Endometrial microvascular endothelial cells (primary cell): ENCODE results near the gene PEPD. TPM values are rescaled to one million over a fixed set of nuclear protein-coding genes. Genes with fewer than 3 reads are reported as not detected.

ENCODE experiments used
- in situ Hi-C: cut with HindIII; loops from 2 replicates; pipeline ENCODE4 v1.10.0; 2017; ENCODE audit warnings: low sequenced_read_pairs, low pct_unique_long_range_greater_than_20kb; ENCODE audit errors: inconsistent ontology term
- total RNA-seq: library from RNA; depleted of rRNA; stranded (reverse); fragments of >200 nt; gene quantifications from one replicate; pipeline ENCODE4 v1.2.3, GENCODE V29; 2015; ENCODE audit errors: inconsistent ontology term

The PEPD gene
- total RNA-seq, 1 donor from 2014 or later, result 76.7 TPM

GRCh38 chr19:33447336-33448158 is 74.0 kb downstream of the PEPD start:
- in situ Hi-C loops, result no loop called here

GRCh38 chr19:33446330-33447293 is 75.0 kb downstream of the PEPD start:
- in situ Hi-C loops, result no loop called here

- in situ Hi-C loops, result no loop called here
Measured at GRCh38 chr19:33445442-33446329, 75.9 kb downstream of the PEPD start.

GRCh38 chr19:33444562-33445441 is 76.8 kb downstream of the PEPD start:
- in situ Hi-C loops, result no loop called here

GRCh38 chr19:33443638-33444561 is 77.7 kb downstream of the PEPD start:
- in situ Hi-C loops, result no loop called here

- in situ Hi-C loops, result no loop called here
Measured at GRCh38 chr19:33442706-33443105, 78.9 kb downstream of the PEPD start.

GRCh38 chr19:33441828-33442227 is 79.8 kb downstream of the PEPD start:
- in situ Hi-C loops, result no loop called here

- in situ Hi-C loops, result no loop called here
Measured at GRCh38 chr19:33441277-33441699, 80.3 kb downstream of the PEPD start.

- in situ Hi-C loops, result no loop called here
Measured at GRCh38 chr19:33440682-33441081, 80.9 kb downstream of the PEPD start.

GRCh38 chr19:33440241-33440640 is 81.3 kb downstream of the PEPD start:
- in situ Hi-C loops, result no loop called here

- in situ Hi-C loops, result no loop called here
Measured at GRCh38 chr19:33438987-33439781, 82.4 kb downstream of the PEPD start.

- in situ Hi-C loops, result no loop called here
Measured at GRCh38 chr19:33437821-33438671, 83.5 kb downstream of the PEPD start.

- in situ Hi-C loops, result no loop called here
Measured at GRCh38 chr19:33437393-33437820, 84.2 kb downstream of the PEPD start.

- in situ Hi-C loops, result no loop called here
Measured at GRCh38 chr19:33436360-33437345, 84.9 kb downstream of the PEPD start.
